Ascending aorta (tissue), 2 donors: Measurements from ENCODE around the gene FLYWCH1. TPM values are rescaled to one million over a fixed set of nuclear protein-coding genes. Genes with fewer than 3 reads are reported as not detected.
"Not testable (repeated sequence)": the region's sequence is repeated elsewhere in the genome, so short reads cannot be mapped to it uniquely, and the experiment has no call there.

ENCODE experiments used
- DNase-seq, 2 donors: peaks; one replicate each; pipeline ENCODE4 v3.0.0-alpha.2; 2019; ENCODE audit warnings: low spot score in 2 of 2
- H3K27ac ChIP-seq, 2 donors: fragments of 200-600 bp; sonication (generic); one replicate each; pipeline ENCODE4 v1.5.1; 2016 to 2017; ENCODE audit warnings: mild to moderate bottlenecking in 1 of 2
- H3K27me3 ChIP-seq: fragments of 200-600 bp; sonication (generic); one replicate; pipeline ENCODE4 v1.5.1; 2017
- H3K36me3 ChIP-seq, 2 donors: fragments of 200-600 bp; sonication (generic); one replicate each; pipeline ENCODE4 v1.5.1; 2016
- H3K4me1 ChIP-seq, 2 donors: fragments of 200-600 bp; sonication (generic); one replicate each; pipeline ENCODE4 v1.5.1; 2016 to 2017; ENCODE audit warnings: mild to moderate bottlenecking in 1 of 2
- H3K4me3 ChIP-seq, 2 donors: fragments of 200-600 bp; sonication (generic); one replicate each; pipeline ENCODE4 v1.5.1; 2016 to 2017; ENCODE audit warnings: mild to moderate bottlenecking in 1 of 2
- H3K9me3 ChIP-seq, 2 donors: fragments of 200-600 bp; sonication (generic); one replicate each; pipeline ENCODE4 v1.5.1; 2016
- CTCF ChIP-seq, 3 experiments: fragments of 200-600 bp in 2 of 3; fragments of 450-650 bp in 1 of 3; sonication (generic) in 2 of 3; IDR thresholded peaks; one replicate each; pipeline ENCODE4 v1.5.1; 2016 to 2019; ENCODE audit warnings: antibody characterized with exemption in 3 of 3, mild to moderate bottlenecking in 1 of 3, moderate library complexity in 1 of 3
- intact Hi-C: fragments of 100-400 bp; cut with DNase I; formaldehyde crosslinking; loops from one replicate; pipeline ENCODE4 v1.15.1; 2023
- total RNA-seq: library from RNA; depleted of rRNA; stranded (reverse); fragments of >200 nt; gene quantifications from one replicate; pipeline ENCODE4 v1.1.0, GENCODE V29; 2016

Gene FLYWCH1
- total RNA-seq, 1 donor from 2014 or later = 74.3 TPM

- no peak for TF ChIP-seq CTCF (IDR thresholded peaks at IDR 0.05)
- Histone ChIP-seq H3K36me3 (peaks cover 38 to 41% of the 10 kb centered on the region in 2 donors), H3K4me1 (peaks cover 0 to 4% of the 10 kb centered on the region in 2 donors), H3K27ac (no peak overlapping the region), H3K9me3 (no peaks in the 10 kb centered on the region), H3K27me3 (no peaks in the 10 kb centered on the region), H3K4me3 (no peak overlapping the region)
- DNase-seq = no peak
- intact Hi-C loops = no loop called here
Measured at GRCh38 chr16:2930236-2930635, 18.5 kb downstream of the FLYWCH1 start.

- H3K4me1 ChIP-seq, DNase-seq, H3K27ac ChIP-seq, H3K4me3 ChIP-seq, H3K9me3 ChIP-seq, intact Hi-C loops, H3K27me3 ChIP-seq: not testable (repeated sequence)
- H3K36me3 ChIP-seq = peaks cover 45 to 53% of the 10 kb centered on the region in 2 donors
Measured at GRCh38 chr16:2931231-2931914, 19.6 kb downstream of the FLYWCH1 start.

GRCh38 chr16:2933136-2933535 is 21.4 kb downstream of the FLYWCH1 start:
- H3K36me3 ChIP-seq = peaks cover 62 to 70% of the 10 kb centered on the region in 2 donors
- TF ChIP-seq CTCF (IDR thresholded peaks at IDR 0.05) = no peak

GRCh38 chr16:2933701-2934100 is 22.0 kb downstream of the FLYWCH1 start:
- Histone ChIP-seq H3K4me3 (no peak overlapping the region), H3K36me3 (peaks cover 66 to 76% of the 10 kb centered on the region in 2 donors), H3K27me3 (no peaks in the 10 kb centered on the region), H3K4me1 (no peaks in the 10 kb centered on the region), H3K27ac (no peak overlapping the region), H3K9me3 (no peaks in the 10 kb centered on the region)
- TF ChIP-seq CTCF (IDR thresholded peaks at IDR 0.05) = no peak
- no peak for DNase-seq
- intact Hi-C loops = no loop called here

More at GRCh38 chr16:2933136-2933535, 21.4 kb downstream of the FLYWCH1 start:
- no peaks in the 10 kb centered on the region for H3K4me1 ChIP-seq
- DNase-seq = no peak
- intact Hi-C loops = no loop called here
- H3K27me3 ChIP-seq = no peaks in the 10 kb centered on the region
- H3K4me3 ChIP-seq = no peak overlapping the region
- H3K9me3 ChIP-seq = no peaks in the 10 kb centered on the region
- no peak overlapping the region for H3K27ac ChIP-seq

- H3K9me3 ChIP-seq = no peaks in the 10 kb centered on the region
- intact Hi-C loops = no loop called here
Measured at GRCh38 chr16:2934450-2934849, 22.7 kb downstream of the FLYWCH1 start.

More at GRCh38 chr16:2934450-2934849, 22.7 kb downstream of the FLYWCH1 start:
- Histone ChIP-seq H3K36me3 (peaks cover 73 to 84% of the 10 kb centered on the region in 2 donors), H3K4me3 (no peak overlapping the region), H3K4me1 (no peaks in the 10 kb centered on the region), H3K27ac (no peak overlapping the region), H3K27me3 (no peaks in the 10 kb centered on the region)
- TF ChIP-seq CTCF (IDR thresholded peaks at IDR 0.05) = no peak
- no peak for DNase-seq
